Subcutaneous abdominal adipose tissue (tissue), 5 donors: ENCODE results near the gene FBXW12.
"Not testable (repeated sequence)": the region's sequence is repeated elsewhere in the genome, so short reads cannot be mapped to it uniquely, and the experiment has no call there.

Experiments
- H3K27ac ChIP-seq: one replicate; pipeline ENCODE4 v1.7.0; 2013; ENCODE audit warnings: low read depth, mild to moderate bottlenecking, inconsistent platforms, low read length, moderate library complexity
- H3K27me3 ChIP-seq, 5 donors: one replicate each; pipeline ENCODE4 v1.7.0; 2013; ENCODE audit warnings: low read length in 5 of 5, inconsistent platforms in 1 of 5; ENCODE audit not compliant: control insufficient read depth in 5 of 5, insufficient read depth in 4 of 5
- H3K36me3 ChIP-seq, 5 donors: one replicate each; pipeline ENCODE4 v1.7.0; 2013; ENCODE audit warnings: low read length in 5 of 5; ENCODE audit not compliant: control insufficient read depth in 5 of 5, insufficient read depth in 5 of 5
- H3K4me1 ChIP-seq, 5 donors: one replicate each; pipeline ENCODE4 v1.7.0; 2013; ENCODE audit warnings: low read length in 5 of 5, mild to moderate bottlenecking in 3 of 5, moderate library complexity in 1 of 5; ENCODE audit not compliant: control insufficient read depth in 5 of 5, insufficient read depth in 5 of 5
- H3K4me3 ChIP-seq, 5 donors: one replicate each; pipeline ENCODE4 v1.7.0; 2013; ENCODE audit warnings: low read length in 5 of 5, low read depth in 1 of 5
- H3K9ac ChIP-seq, 5 donors: one replicate each; pipeline ENCODE4 v1.7.0; 2013; ENCODE audit warnings: low read length in 5 of 5, mild to moderate bottlenecking in 4 of 5, moderate library complexity in 3 of 5
- H3K9me3 ChIP-seq, 5 donors: one replicate each; pipeline ENCODE4 v1.7.0; 2013; ENCODE audit warnings: low read length in 5 of 5; ENCODE audit not compliant: control insufficient read depth in 5 of 5
- donor health status: healthy.
- donor health status: healthy.
- donor health status: healthy.
- donor health status: healthy.
- donor health status: healthy.

FBXW12 gene

GRCh38 chr3:48371651-48372376, at the start of gene FBXW12:
Gene FBXW12, plus strand, starts transcription at chr3:48372219. Its CDS starts 549 bp downstream, at chr3:48372768.
- Histone ChIP-seq H3K9me3 (no peaks in the 10 kb centered on the region), H3K27me3 (no peaks in the 10 kb centered on the region), H3K36me3 (no peaks in the 10 kb centered on the region), H3K4me3 (no peak within 1 kb of the TSS), H3K27ac (no peak within 1 kb of the TSS), H3K9ac (no peak within 1 kb of the TSS), H3K4me1 (no peaks in the 10 kb centered on the region)

- not testable (repeated sequence) for H3K4me1 ChIP-seq, H3K36me3 ChIP-seq, H3K27ac ChIP-seq, H3K4me3 ChIP-seq, H3K9ac ChIP-seq, H3K27me3 ChIP-seq, H3K9me3 ChIP-seq
These were observed 40.1 kb upstream of the FBXW12 start for GRCh38 chr3:48331706-48332435.

GRCh38 chr3:48333346-48334245, 38.4 kb upstream of the FBXW12 start, which contains the start of gene SPINK8:
Gene SPINK8, minus strand, starts transcription at chr3:48333661. Its CDS starts 5,320 bp downstream, at chr3:48328341.
- H3K9ac ChIP-seq, H3K36me3 ChIP-seq, H3K27me3 ChIP-seq, H3K4me3 ChIP-seq, H3K27ac ChIP-seq, H3K4me1 ChIP-seq, H3K9me3 ChIP-seq: not testable (repeated sequence)

- Histone ChIP-seq H3K27ac (no peak overlapping the region), H3K9ac (no peak overlapping the region), H3K4me1 (no peaks in the 10 kb centered on the region), H3K9me3 (peaks cover 0 to 3% (median 0%) of the 10 kb centered on the region in 5 donors), H3K4me3 (no peak overlapping the region), H3K36me3 (no peaks in the 10 kb centered on the region), H3K27me3 (no peaks in the 10 kb centered on the region)
These were observed 37.4 kb upstream of the FBXW12 start for GRCh38 chr3:48334605-48335004.

- not testable (repeated sequence) for H3K27ac ChIP-seq, H3K36me3 ChIP-seq, H3K4me3 ChIP-seq, H3K27me3 ChIP-seq, H3K9me3 ChIP-seq, H3K9ac ChIP-seq, H3K4me1 ChIP-seq
These were observed 36.7 kb upstream of the FBXW12 start for GRCh38 chr3:48335286-48335685.

GRCh38 chr3:48337536-48337935, 34.5 kb upstream of the FBXW12 start:
- H3K36me3 ChIP-seq, H3K4me3 ChIP-seq, H3K27ac ChIP-seq, H3K4me1 ChIP-seq, H3K9ac ChIP-seq, H3K9me3 ChIP-seq, H3K27me3 ChIP-seq: not testable (repeated sequence)

GRCh38 chr3:48338635-48339034, 33.4 kb upstream of the FBXW12 start:
- H3K9me3 ChIP-seq: peaks cover 0 to 3% (median 0%) of the 10 kb centered on the region in 5 donors
- H3K9ac ChIP-seq: no peak overlapping the region
- H3K27ac ChIP-seq: no peak overlapping the region
- H3K4me1 ChIP-seq: no peaks in the 10 kb centered on the region
- no peaks in the 10 kb centered on the region for H3K27me3 ChIP-seq
- no peak overlapping the region for H3K4me3 ChIP-seq
- H3K36me3 ChIP-seq: no peaks in the 10 kb centered on the region

GRCh38 chr3:48343432-48343831, 28.6 kb upstream of the FBXW12 start:
- Histone ChIP-seq H3K9ac (no peak overlapping the region), H3K27me3 (no peaks in the 10 kb centered on the region), H3K36me3 (no peaks in the 10 kb centered on the region), H3K9me3 (no peaks in the 10 kb centered on the region), H3K4me3 (no peak overlapping the region), H3K4me1 (no peaks in the 10 kb centered on the region), H3K27ac (no peak overlapping the region)

GRCh38 chr3:48344867-48345507, 27.0 kb upstream of the FBXW12 start:
- H3K4me1 ChIP-seq: no peaks in the 10 kb centered on the region
- H3K9me3 ChIP-seq: no peaks in the 10 kb centered on the region
- no peaks in the 10 kb centered on the region for H3K27me3 ChIP-seq
- H3K36me3 ChIP-seq: no peaks in the 10 kb centered on the region
- no peak overlapping the region for H3K9ac ChIP-seq
- no peak overlapping the region for H3K4me3 ChIP-seq
- H3K27ac ChIP-seq: no peak overlapping the region
